Endothelial cell of hepatic sinusoid (primary cell): ENCODE measurements around the gene GGTLC1.

Source experiments
- in situ Hi-C: cut with HindIII; loops from 2 replicates; pipeline ENCODE4 v1.10.0; 2017; ENCODE audit warnings: low sequenced_read_pairs

The GGTLC1 gene

DNA sequence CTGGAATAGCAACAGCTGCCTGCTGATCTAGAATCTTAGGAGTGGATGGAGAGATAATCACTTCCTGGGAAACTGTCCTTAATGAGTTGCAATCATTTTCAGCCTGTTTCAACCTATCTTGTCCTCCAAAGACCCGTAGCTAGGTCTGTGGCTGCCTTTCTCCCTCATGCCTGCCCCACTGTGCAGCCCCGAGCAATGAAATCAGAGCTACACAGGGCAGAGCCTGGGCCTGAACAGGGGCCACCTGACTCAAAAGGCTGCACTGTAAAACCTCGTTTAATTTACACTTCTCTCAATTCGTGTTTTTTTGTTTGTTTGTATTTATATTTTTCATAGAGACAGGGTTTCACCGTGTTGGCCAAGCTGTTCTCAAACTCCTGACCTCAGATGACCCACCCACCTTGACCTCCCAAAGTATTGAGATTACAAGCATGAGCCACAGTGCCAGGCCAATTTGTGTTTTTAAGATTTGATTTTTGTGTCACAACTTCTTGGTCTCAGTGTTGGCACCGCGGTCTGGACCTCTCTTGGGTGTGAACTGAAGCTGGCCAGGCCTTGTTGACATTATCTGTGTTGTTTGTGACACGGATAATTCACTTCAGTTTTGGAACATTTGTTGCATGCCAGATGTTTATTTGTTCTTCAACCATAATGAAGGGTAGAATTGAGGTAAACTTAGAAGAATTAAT is 21.5 kb downstream of the GGTLC1 start:
- in situ Hi-C loops: no loop called here

DNA sequence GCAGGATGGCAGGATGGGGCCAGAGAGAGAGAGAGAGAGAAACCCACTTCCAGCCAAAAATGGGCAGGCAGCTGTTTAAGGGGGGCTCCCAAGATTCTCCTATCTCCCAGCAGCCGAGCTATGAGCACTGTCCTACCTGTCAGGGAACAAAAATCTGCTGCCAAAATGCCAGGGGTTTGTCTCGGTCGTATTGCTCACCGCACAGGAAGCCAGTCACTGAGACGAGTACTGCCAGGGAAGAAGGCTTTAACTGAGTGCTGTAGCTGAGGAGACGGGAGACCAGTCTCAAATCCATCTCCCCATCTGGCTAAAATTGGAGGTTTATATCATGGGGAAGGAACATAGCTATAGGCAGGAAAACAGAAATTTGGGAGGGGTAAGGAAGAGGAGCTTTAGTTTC is 22.3 kb downstream of the GGTLC1 start:
- in situ Hi-C loops: no loop called here

DNA sequence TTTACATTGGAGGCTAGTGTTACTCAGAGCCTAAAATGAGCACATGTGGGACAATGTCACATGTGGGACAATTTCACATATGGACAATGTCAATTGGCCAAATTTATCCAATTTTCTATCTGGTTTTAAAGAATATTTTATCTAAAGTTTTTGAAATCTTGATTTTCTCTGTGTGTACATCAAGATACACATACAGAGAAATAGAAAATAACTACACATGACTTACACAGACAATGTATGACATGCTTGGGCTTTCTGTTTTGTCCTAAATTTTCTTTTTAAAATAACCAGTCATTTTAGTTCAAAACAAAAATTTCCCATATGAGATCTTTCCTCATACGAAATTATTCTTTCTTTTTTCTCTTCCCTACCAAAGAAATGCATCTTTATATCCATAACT is 24.6 kb downstream of the GGTLC1 start:
- in situ Hi-C loops: no loop called here

DNA sequence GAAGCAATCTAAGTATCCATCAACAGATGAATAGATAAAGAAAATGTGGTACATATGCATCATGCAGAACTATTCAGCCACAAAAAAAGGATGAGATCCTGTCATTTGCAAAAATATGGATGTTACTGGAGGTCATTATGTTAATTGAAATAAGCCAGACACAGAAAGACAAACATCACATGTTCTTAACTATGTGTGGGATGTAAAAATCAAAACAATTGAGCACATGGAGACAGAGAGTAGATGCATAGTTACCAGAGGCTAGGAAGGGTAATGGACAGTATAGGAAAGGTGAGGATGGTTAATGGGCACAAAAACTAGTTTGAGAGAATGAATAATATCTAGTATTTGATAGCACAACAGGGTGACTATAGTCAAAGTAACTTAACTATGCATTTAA is 26.3 kb downstream of the GGTLC1 start:
- in situ Hi-C loops: no loop called here

DNA sequence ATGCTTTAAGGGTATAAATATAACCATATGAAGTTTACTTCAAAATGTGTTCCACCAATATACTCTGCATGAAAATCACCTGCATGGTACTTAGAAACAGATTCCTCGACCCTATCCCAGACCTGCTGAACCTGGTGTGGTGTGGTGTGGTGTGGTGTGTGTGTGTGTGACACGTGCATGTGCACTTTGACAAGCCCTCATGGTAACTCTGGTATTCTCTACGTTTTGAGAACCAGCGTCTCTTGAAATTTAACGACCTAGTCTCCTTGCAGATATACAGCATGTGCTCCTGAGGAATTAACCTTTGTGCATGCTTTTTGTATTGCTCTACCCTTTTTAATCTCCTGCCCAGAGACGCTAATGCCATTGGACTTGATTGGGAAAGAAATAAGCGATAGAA is 29.5 kb downstream of the GGTLC1 start:
- in situ Hi-C loops: no loop called here

DNA sequence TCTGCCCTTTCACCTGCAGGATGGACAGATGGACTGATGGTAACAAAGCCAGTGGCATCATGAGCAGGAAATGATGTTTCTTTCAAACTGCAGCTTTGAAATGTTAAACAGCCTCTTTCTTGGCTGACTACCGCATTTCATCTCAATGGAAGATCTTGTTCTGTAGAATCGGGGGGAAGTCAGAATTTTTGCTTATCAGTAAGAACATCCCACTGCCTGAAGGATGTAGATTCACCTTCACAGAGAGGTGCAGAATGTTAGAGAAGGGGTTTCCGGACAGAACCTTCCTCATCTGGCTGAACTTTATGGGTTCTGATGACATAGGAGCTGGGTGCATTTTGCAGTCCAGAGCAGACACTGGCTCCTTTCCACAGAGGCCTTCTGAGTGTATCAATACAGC is 32.7 kb downstream of the GGTLC1 start:
- in situ Hi-C loops: no loop called here

DNA sequence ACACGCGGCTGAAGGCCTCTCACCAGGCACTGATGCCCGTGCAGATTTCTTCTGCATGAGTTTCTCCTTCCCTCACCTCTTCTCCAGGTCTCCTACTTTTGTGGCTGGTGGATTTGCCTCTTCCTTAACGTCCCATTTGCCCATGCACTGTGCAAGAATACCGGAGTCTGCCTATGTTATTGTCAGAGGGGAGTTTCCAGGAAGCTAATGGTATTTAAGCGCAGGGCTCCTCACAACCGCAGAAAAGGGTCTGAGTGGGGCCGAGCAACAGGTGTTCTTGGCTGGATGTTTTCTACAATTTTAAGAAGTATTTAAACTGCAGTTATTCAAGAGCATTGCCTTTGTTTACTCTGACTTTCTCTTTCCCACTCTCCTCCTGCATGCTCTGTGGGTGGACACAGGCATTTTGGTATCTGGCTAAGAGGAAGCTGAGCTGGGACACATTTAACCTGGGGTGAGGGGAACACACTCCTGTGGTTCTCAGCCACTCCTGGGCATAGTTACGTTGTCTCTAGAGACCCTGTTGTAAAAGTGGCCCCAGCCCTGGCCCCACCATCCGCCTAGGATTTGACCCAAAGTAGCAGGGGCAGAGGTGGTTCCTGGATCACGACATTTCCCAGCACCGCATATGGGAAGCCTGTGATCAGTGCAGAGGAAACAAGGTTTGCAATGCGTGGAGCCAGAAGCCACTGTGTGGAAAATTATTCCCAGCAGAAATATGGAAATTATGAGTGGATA is 34.4 kb downstream of the GGTLC1 start:
- in situ Hi-C loops: no loop called here

DNA sequence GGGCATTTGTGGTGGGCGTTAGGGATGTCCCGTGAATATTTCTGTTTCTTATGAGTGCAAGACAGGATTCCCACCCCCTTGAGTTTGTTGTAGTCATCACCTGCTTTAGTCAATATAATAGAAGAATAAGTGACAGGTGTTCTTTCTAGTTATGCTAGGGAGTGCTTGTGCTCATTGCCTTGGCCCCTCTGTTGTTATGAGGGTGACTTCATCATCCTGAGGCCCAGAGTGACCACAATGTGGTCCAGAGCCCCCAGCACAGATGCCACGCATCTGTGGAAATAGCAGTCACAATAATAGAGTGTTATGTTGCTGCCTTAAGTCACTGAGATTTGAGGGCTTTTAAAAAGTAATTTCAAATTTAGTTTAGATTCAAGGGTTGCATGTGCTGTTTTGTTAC is 42.4 kb downstream of the GGTLC1 start:
- in situ Hi-C loops: no loop called here

DNA sequence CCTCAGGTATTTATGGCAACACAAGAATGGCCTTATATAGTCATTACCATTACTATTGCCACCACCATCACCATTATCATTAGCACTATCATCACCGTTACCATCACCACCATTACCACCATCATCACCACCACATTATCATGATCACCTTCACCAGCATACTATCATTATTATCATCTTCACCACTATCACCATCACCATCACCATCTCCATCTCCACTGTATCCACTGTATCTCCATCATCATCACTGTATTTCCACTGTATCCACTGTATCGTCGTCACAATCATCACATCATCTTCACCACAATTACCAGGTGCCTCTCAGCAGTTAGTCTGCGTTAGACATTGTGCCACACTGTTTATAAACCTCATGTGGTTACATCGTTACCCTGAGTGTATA is 45.3 kb downstream of the GGTLC1 start:
- in situ Hi-C loops: no loop called here

DNA sequence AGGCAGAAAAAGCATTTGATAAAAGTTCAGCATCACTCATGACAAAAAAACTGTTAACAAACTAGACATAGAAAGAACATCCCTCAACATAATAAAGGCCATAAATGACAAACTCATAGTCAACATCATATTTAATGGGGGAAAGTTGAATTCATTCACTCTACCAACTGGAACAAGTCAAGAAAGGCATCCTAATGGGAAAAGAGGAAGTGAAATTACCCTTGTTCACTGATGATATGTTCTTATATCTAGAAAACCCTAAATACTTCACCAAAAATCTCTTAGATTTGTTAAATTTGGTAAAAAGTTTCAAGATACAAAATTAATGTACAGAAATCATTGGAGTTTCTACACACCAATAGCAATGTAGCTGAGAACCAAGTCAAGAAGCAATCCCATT is 48.9 kb downstream of the GGTLC1 start:
- in situ Hi-C loops: no loop called here

DNA sequence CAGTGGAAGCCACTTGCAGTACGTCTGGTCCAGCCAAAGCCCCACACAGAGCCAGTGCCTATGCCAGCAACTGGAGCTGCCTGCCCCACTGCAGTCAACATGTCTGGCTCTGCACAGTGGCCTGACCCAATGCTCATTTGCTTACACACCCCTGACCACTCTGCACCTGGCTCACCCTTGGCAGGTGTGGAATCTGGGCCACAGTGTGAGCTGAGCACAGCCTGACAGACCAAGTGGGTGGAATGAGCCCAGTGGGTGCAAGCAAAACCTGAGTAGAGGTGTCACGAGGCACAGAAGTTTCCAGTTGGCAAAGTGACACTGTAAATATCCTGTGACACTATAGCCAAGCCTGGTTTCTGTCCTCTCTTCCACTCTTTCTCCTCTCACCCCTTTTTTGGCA is 49.5 kb downstream of the GGTLC1 start:
- in situ Hi-C loops: no loop called here

DNA sequence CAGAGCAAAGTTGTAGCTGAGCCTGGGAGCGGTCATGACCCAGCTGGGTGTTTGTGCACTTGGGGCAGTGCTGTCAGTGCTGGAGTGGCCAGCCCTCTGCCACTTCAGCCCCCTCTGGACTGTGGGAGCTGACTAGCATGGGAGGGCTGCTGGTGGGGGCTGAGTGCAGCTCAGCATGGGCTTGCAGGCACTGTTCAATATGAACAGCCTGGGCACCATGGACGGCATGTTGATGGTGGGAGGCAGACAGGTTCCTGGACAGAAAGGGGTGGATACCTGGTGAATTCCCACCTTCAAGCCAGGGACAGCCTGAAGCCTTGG is 50.5 kb downstream of the GGTLC1 start:
- in situ Hi-C loops: no loop called here

DNA sequence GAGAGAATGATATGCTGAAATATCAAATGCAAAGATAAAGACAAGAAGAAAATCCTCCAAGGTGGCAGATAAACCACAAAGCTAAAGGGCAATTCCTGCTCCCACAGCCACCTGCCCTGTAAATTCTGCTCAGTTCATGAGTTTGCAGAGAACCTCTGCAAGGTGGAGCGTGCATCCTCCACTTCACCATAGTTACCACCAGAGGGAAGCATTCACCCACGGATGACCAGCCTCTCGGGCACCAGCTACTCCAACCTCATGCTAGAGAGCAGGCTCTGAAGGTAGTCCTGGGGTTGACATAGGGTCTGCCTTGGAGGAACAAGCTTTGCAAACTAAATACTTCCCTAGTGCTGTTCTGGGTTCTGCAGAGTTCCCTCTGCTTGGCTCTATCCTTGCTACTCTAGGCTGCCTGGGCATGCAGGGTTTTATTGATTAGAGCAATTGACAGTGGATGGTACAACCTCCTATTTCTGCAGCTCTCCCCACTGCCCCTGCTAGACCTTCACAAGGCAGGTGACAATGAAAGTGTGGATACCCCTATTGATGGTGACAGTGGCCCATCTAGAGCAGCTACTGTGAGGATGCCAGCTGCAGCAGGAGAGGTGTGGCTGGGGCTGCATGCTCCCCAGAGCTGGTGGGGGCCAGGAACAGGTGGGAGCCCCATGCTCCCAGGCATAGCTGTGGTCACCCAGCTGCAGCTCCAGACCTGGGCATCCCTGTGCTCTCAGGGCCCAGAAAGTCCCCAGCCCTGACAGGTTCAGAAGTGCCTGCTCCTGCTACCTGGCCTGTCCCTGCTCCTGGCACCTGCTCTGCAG is 51.1 kb downstream of the GGTLC1 start:
- in situ Hi-C loops: no loop called here
